Type B pancreatic cell (in vitro differentiated cells): Measurements from ENCODE around the gene POLR2C. TPM values are rescaled to one million over a fixed set of nuclear protein-coding genes. Genes with fewer than 3 reads are reported as not detected.

Experiments
- DNase-seq: peaks from one replicate; pipeline ENCODE4 v3.0.0; 2021; ENCODE audit warnings: mixed read lengths; ENCODE audit not compliant: unreplicated experiment; ENCODE audit errors: extremely low spot score
- H3K27ac Mint-ChIP-seq: 2 replicates; pipeline ENCODE4 v1.8.0; 2021; ENCODE audit warnings: mild to moderate bottlenecking, mixed read lengths
- H3K27me3 Mint-ChIP-seq: 2 replicates; pipeline ENCODE4 v1.8.0; 2021; ENCODE audit warnings: mixed read lengths
- H3K36me3 Mint-ChIP-seq: 2 replicates; pipeline ENCODE4 v1.8.0; 2021; ENCODE audit warnings: mixed read lengths
- H3K4me1 Mint-ChIP-seq: one replicate; pipeline ENCODE4 v1.8.0; 2021; ENCODE audit warnings: mixed read lengths; ENCODE audit not compliant: unreplicated experiment
- H3K4me3 Mint-ChIP-seq: 2 replicates; pipeline ENCODE4 v1.8.0; 2021; ENCODE audit warnings: mild to moderate bottlenecking, mixed read lengths
- H3K9me3 Mint-ChIP-seq: 2 replicates; pipeline ENCODE4 v1.8.0; 2021; ENCODE audit warnings: mixed read lengths
- total RNA-seq: library from RNA; stranded (reverse); gene quantifications from 2 replicates; pipeline ENCODE4 v1.2.1, GENCODE V29; 2021; ENCODE audit warnings: low replicate concordance
- TF ChIP-seq, protein P1 (sequence below): fragments of 200-600 bp; sonication (generic); conservative IDR thresholded peaks from 2 replicates; pipeline ENCODE4 v1.5.0; 2021; ENCODE audit warnings: antibody characterized with exemption, mild to moderate bottlenecking

The POLR2C gene
- total RNA-seq, 1 donor from 2014 or later, result 70.5 TPM

DNA sequence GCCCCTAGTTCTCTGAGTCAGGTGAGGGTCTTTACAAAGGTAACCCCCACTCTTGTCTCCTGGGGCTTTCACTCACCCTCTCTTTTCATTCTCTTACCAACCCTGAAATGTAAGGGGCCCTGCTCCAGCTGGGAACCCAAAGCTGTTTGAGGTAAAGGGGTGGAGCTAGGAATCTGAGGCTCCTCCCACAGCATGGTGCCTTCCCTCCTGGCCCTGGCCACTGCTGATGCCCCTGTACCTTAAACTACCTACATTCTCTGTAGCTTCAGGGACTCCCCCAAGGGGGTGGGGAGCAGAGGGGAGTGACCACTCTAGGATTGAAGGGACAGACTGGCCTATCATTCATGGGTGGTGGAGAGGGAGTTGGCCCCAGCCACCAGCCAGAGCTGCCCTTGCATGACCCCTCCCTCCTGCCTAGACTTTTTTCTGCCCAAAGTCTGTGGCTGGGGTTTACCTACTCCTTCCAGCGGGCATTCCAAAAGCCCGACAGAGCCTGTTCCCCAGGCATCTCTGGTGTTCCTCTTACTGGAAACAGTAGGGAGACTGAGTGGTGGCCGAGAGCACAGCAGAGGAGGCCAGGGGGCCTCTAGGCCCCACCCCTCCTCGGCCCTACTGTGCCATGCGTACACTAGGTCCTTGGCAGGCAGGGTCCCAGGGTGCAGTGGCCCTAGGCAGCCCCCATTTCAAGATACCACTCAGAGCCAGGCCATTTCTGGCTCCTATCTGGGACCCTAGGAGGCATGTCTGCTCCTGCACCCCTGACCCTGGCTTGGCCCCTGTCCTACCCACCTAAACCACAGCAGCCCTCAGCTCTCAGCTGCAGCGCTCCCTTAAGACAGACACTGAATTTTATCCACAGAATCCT lies 14.3 kb downstream of the POLR2C start:
- H3K27me3 Mint-ChIP-seq, result no peaks in the 10 kb centered on the region
- DNase-seq, result no peak
- TF ChIP-seq, protein P1, sequence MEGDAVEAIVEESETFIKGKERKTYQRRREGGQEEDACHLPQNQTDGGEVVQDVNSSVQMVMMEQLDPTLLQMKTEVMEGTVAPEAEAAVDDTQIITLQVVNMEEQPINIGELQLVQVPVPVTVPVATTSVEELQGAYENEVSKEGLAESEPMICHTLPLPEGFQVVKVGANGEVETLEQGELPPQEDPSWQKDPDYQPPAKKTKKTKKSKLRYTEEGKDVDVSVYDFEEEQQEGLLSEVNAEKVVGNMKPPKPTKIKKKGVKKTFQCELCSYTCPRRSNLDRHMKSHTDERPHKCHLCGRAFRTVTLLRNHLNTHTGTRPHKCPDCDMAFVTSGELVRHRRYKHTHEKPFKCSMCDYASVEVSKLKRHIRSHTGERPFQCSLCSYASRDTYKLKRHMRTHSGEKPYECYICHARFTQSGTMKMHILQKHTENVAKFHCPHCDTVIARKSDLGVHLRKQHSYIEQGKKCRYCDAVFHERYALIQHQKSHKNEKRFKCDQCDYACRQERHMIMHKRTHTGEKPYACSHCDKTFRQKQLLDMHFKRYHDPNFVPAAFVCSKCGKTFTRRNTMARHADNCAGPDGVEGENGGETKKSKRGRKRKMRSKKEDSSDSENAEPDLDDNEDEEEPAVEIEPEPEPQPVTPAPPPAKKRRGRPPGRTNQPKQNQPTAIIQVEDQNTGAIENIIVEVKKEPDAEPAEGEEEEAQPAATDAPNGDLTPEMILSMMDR, result no peak
- no peak overlapping the region for H3K27ac Mint-ChIP-seq
- peak overlapping the region; percentile 68 for H3K4me3 Mint-ChIP-seq
- no peaks in the 10 kb centered on the region for H3K9me3 Mint-ChIP-seq
- peaks cover 4% of the 10 kb centered on the region for H3K36me3 Mint-ChIP-seq
- H3K4me1 Mint-ChIP-seq, result peaks cover 32% of the 10 kb centered on the region

DNA sequence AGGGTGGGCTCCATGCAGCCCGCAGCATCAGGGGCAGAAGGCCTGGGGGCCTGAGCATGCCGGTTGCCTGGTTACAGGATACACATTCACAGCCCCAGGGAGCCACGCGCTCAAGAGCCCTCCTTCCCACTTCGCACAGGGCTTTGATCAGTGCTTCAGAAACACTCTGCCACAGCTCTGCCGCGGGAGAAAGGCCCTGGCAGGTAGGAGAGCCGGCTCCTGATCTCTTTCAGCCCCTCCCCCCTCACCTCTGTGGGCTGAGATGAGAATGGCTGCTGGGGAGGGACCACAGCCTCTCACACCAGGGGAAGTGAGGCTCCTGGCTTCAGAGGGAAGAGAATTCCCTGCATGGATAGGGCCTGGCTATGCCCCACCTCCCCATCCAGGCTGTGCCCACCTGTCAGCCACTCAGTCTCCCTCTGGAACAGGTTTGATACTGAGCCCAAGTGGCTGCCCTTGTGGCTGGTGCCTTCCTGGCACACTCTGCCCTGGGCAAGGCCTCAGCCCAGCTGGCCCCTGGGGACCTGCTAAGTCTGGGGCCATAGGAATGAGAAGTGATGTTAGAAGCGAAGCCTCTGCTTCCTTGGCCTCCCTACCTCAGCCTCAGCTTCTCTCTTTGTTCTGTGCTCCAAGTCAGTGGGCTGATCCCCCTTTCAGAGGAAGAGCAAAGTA lies 15.2 kb downstream of the POLR2C start:
- peaks cover 27% of the 10 kb centered on the region for H3K4me1 Mint-ChIP-seq
- H3K9me3 Mint-ChIP-seq, result no peaks in the 10 kb centered on the region
- TF ChIP-seq, protein P1, result no peak
- peak overlapping the region; percentile 68 for H3K4me3 Mint-ChIP-seq
- no peaks in the 10 kb centered on the region for H3K27me3 Mint-ChIP-seq
- DNase-seq, result no peak
- H3K36me3 Mint-ChIP-seq, result no peaks in the 10 kb centered on the region
- H3K27ac Mint-ChIP-seq, result no peak overlapping the region

DNA sequence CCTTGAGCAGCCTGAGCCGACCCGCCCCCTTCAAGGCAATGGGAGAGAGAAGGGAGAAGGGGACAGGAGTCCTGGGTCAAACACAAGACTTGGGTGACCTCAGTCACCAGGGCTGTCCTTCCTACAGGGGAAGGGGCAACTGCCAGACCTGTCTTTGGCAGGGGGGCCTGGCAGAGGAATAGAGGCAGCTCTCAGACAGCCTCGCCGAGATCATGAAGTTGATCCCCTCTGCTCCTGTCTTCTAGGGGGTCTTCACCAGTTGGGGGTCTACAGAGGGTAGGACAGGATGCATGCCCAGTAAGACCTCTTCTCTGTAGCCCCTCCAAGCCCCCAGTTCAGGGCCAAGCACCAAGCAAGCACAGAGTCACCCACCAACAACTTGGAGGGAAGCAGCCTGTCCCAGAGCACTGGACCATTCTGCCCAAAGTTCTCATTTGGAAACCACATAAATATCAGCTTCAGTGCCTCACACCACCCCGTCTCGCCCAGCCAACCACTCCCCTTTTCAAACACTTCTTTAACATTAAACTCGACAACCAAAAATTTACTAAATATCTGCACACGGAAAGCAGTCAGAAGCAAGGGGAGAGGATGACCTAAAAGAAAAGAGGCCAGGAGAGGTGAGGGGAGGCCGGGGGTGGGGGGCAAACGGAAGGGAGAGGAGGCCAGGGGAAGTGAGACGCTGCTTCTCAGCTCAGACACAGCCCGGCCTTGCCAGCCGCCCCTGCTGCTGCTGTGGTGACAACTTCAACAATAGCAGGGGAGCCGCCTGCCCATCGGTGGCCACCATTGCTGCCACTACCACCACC lies 16.1 kb downstream of the POLR2C start:
- no peaks in the 10 kb centered on the region for H3K36me3 Mint-ChIP-seq
- H3K27me3 Mint-ChIP-seq, result no peaks in the 10 kb centered on the region
- H3K9me3 Mint-ChIP-seq, result no peaks in the 10 kb centered on the region
- peak overlapping the region; percentile 11 for H3K27ac Mint-ChIP-seq
- DNase-seq, result no peak
- H3K4me1 Mint-ChIP-seq, result peaks cover 27% of the 10 kb centered on the region
- TF ChIP-seq, protein P1, result no peak
- peak overlapping the region; percentile 83 for H3K4me3 Mint-ChIP-seq

DNA sequence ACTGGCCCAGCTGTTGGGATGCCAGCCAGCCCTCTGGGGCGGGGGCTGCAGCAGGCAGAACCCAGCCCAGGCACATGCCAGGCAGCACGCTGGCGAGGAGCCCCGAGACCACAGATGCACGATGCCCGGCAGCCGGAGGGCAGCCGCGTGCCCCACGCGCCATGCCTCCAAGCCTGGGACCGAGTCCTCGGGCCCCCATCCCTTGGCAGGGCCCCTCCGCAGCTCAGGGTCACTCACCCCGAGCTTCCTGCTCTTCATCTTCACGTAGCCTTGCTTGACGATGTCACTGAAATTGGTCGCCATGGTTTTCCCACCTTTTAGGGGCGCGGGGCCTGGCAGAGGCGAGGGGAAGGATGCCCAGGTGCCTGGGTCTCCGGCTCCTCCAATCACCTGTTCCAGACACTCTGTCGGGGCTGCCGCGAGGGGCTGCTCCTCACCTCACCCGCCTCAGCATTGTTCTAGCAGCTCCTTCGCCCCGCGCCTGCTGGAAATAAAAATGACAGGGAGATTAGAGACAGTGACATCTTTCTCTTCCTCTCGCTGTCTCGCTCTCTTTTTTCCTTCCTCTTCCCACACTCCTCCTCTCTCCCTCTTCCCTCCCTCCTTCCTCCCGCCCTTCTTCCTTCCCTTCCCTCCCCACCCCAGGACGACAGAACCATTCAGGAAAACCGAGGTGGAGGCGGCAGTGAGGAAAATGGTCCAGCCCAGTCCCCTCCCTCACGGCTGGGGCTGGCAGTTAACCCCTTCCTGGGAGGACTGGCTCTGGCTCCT lies 16.9 kb downstream of the POLR2C start:
- TF ChIP-seq, protein P1, result no peak
- no peaks in the 10 kb centered on the region for H3K27me3 Mint-ChIP-seq
- peaks cover 31% of the 10 kb centered on the region for H3K4me1 Mint-ChIP-seq
- no peaks in the 10 kb centered on the region for H3K9me3 Mint-ChIP-seq
- peak overlapping the region; percentile 88 for H3K4me3 Mint-ChIP-seq
- no peak for DNase-seq
- H3K36me3 Mint-ChIP-seq, result no peaks in the 10 kb centered on the region
- H3K27ac Mint-ChIP-seq, result peak overlapping the region; percentile 65
